GM18858 (cell line): ENCODE results near the gene MAN2A1.
"Not testable (repeated sequence)": the region's sequence is repeated elsewhere in the genome, so short reads cannot be mapped to it uniquely, and the experiment has no call there.

Experiments
- ATAC-seq: cut with Tn5 transposase; IDR thresholded peaks from one replicate; pipeline ENCODE4 v1.9.1; 2021; ENCODE audit not compliant: unreplicated experiment

The MAN2A1 gene

DNA sequence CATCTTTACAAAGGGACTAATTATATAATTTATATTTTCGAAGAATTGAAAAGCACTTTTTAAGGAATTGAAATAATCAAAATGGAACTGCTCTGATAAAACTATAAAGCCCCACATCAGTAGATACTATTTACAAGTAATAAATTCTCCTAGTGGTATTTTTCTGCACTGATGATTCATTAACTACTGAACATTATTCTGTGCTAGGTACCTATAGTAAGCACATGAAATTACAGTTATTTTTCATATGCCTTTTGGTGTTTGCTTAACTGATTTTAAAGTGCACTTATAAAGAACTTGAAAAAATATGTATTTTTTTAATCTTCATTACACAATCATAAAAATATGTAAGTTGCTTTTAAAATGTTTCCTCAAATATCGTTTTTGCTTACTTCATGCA lies 123.0 kb downstream of the MAN2A1 start:
- ATAC-seq, result no peak

DNA sequence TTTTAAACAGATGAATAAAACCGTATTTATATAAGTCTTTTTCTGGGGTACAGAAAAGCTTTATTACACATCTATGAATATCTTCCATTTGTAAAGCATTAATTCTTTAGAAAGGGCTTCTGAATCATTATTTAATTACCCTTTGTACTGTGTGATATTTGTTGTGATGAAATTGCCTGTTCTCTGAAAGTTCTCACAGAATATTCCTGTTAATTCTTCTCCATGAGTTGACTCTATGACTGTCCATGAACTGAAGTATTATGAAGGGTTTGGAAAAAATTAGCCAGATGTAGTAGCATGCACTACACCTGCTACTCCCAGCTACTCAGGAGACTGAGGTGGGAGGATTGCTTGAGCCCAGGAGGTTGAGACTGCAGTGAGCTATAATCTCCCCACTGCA lies 127.0 kb downstream of the MAN2A1 start:
- ATAC-seq, result no peak

DNA sequence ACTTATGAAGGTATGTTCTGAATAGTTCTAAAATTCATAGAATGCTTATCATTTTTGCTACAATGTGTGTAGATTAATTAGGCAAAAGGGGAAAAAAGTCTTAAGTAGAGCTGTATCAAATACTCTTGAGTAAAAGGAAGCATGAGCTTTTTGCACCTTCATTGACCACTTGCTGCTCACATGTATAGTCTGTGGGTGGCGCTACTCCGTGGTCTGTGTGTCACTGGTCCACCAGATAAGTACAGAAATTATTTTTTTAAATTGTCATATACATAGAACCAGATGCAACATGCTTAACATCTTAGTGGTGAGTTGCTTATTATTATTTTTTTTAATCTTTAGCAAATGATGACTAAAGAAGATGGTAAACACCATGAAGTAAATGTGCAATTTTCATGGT lies 130.2 kb downstream of the MAN2A1 start:
- ATAC-seq, result no peak

DNA sequence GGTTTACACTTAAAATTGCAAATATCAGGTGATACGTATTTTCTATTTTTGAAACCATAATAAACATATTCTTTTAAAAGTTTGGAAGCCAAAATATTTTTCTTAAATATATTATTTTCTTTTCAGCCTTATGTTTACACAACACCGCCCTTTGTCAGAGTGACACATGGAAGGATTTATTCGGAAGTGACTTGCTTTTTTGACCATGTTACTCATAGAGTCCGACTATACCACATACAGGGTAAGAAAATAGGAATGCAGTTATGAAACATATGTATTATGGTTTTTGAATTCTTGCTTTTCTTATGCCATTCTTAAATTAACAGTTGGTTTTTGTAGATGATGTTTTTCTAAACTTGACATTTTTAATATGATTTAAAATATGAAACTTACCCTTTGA lies 133.9 kb downstream of the MAN2A1 start:
- no peak for ATAC-seq

DNA sequence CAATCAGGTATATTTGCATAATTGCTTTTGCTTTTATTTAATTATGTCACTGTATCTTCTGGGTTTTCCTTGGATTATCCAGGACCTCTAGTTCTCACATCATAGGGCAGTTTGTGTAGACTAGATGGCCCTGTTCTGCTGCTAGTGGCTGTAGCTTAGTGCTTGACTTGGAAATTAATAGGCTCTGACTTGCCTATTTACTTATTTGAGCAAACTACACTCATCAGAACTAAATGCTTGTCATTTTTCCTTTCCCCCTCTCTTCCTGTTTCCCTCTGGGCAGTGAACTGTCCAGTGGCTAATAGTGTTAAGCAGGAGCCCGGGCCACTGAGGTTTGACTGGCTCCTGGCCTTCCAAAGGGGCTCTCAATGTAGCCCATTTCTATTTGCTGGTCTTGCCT lies 135.7 kb downstream of the MAN2A1 start:
- ATAC-seq, result no peak

DNA sequence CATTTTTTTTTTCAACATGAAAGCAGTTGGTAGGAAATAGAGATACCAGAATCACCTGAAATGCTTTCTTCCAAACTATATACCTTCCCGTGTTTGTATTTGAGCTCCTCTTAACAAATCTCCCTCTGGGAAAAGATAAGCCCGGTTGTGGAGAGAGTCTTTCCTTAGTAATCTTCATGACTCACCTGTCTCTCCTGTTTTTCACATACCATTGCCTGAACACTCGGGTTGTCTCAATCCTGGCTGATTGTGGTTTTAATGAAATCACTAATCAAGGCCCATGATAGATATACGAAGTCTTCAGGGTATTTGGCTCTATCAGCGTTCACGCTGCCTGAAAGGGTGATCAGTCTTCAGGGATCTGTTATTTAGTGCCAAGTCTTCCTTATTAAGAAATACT lies 136.7 kb downstream of the MAN2A1 start:
- no peak for ATAC-seq

DNA sequence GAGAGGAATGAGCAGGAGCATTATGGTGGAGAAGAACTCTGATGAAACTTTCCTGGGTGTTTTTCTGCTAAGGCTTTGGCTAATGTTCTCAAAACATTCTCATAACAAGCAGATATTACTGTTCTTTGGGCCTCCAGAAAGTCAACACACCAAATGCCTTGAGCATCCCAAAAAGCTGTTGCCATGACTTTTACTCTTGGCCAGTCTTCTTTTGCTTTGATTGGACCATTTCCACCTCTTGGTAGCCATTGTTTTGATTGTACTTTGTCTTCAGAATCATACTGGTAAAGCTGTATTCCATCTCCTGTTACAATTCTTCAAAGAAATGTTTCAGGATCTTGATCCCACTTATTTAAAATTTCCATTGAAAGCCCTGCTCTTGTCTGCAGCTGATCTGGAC lies 139.6 kb downstream of the MAN2A1 start:
- ATAC-seq, result no peak

DNA sequence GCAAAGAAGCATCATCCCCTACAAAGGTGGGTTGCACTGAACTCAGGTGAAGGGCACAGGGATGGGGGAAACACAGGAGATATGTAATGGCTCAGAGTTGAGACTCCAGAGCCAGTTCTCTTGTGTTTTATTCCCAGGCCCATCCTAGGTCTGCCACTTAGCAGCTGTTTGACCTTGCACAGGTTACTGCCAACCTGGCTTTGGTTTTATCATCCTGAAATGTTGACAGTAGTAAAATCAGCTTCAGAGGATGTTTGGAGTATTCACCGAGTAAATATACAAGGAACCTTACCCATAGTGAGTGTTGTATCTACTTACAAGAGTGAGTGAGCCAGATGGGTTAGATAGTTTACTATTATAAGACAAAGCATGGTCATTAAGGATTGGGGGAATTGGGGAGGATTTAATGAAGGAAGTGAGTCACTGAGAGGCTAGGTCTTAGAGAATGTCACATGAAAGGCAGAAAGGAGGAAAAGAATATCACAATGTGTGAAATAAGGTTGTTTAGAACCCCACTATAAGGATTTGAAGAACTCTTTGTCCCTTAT lies 141.3 kb downstream of the MAN2A1 start:
- no peak for ATAC-seq

DNA sequence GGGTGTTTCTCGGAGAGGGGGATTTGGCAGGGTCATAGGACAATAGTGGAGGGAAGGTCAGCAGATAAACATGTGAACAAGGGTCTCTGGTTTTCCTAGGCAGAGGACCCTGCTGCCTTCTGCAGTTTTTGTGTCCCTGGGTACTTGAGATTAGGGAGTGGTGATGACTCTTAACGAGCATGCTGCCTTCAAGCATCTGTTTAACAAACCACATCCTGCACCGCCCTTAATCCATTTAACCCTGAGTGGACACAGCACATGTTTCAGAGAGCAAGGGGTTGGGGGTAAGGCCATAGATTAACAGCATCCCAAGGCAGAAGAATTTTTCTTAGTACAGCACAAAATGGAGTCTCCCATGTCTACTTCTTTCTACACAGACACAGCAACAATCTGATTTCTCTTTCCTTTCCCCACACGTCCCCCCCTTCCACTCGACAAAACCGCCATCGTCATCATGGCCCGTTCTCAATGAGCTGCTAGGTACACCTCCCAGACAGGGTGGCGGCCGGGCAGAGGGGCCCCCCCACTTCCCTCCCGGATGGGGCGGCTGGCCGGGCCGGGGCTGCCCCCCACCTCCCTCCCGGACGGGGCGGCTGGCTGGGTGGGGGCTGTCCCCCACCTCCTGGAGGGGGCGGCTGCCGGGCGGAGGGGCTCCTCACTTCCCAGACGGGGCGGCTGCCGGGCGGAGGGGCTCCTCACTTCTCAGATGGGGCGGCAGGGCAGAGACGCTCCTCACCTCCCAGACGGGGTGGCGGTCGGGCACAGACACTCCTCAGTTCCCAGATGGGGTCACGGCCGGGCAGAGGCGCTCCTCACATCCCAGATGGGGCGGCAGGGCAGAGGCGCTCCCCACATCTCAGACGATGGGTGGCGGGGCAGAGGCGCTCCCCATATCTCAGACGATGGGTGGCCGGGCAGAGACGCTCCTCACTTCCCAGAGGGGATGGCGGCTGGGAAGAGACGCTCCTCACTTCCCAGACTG lies 142.8 kb downstream of the MAN2A1 start:
- ATAC-seq, result not testable (repeated sequence)

DNA sequence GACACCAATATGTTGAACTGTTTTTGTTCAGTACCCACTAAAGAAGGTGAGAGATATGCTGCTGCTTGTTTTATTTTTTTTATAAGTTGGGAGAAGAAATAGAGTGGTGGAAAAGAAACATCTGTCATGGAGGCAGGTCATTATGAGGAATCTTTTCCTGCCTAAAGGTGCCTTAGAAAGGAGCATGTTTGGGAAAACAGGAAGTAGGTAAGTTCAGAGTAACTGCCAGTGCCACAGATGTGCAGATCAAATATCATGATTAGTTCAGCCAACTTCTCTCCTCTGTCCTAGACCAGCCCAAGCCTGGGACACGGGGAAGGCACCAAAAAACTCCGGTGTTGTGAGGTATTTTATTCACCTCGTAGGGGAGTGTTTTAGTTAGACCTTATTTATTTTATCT lies 144.2 kb downstream of the MAN2A1 start:
- no peak for ATAC-seq

DNA sequence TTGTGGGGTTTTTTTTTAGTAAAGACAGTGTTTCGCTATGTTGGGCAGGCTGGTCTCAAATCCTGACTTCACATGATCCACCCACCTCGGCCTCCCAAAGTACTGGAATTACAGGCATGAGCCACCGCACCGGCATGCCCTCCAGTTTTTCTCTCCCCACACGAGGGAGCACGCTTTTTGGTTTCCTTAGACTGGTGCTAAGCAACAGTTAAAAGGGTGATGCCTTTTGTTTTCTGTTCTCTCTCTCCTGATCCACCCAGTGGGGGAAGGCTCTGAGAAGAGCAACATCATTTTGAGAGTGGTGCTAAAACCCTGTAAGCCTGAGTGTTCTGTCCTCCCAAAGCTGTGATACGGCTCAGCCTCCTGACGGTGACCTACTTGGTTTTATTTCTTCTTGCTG lies 146.6 kb downstream of the MAN2A1 start:
- no peak for ATAC-seq

DNA sequence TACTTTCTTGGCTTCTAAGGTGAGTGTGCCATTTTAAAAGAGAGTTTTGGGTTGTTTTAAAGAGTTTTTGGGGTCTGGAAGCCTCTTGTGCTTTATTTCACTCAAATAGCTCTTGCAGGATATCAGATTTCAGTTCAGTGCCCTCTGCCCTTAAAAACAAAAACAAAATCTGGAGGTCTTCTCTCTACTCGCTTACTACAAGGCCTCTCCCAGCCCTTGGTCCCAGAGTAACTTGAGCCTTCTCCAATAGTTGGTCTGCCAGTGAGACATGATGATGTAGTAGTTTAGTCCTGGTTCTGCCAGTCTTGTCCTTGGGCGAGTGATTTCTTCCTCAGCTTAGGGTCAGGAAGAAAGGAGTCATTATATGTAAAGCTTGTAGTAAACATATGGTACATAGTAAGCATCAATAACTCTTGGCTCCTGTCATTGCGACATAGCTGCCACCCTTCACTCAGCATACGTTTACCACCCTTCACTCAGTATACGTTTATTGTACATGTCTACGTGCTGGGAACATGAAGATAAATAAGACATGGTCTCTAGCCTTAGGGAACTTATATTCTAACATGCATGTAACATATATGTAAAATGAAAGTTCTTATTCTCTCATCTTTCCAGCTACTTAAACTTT lies 147.6 kb downstream of the MAN2A1 start:
- ATAC-seq, result no peak

DNA sequence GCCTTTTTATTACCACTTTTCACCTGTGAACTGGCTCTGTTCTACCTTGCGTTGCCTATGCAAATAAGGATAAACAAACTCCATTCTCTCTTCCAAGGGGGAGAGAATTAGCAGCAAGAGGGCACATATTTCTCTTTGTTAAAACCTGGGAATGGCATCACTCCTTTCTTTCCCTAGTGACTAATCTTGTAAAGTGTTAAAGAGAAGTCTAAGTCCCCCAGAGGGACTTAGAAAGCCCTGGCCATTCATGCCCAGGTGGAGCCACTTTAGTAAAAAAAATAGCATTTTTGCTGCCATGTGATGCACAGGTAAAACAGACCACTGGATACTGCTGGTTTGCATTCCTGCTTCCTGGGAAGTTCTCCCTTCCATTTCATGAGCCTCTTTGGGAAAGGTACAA lies 148.4 kb downstream of the MAN2A1 start:
- no peak for ATAC-seq

DNA sequence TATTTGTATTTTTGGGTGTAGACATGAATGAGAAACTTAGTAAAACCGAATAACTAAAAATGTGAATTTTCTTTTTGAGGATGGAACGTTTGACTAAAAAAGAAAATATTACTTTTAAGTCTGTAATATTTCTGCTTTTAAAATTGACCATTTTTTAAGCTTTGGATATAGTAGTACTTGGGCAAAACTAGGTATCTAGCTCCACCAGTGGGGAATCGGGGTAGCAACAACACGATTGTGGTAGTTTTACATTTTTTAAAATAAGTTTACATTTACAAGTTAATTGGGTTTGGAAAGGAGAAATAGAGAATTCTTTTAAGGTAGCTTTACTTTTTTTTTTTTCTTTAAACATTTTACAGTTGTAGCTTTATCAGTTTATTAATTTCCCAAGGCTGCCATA lies 154.4 kb downstream of the MAN2A1 start:
- ATAC-seq, result no peak

DNA sequence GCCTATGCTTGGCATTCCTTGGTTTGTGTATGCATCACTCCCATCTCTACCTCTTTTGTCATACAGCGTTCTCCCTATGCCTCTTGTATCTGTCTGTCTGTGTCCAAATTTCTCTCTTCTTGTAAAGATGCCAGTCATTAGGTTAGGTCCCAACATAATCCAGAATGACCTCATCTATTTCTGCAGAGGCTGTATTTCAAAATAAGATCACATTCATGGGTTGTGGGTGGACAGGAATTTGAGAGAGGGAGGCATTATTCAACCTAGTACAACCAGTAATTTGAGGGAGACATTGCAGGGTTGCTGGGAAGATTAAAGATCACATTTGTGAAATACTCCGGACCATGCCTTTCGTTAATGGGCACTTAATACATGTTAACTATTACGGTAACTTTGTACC lies 155.0 kb downstream of the MAN2A1 start:
- ATAC-seq, result no peak

DNA sequence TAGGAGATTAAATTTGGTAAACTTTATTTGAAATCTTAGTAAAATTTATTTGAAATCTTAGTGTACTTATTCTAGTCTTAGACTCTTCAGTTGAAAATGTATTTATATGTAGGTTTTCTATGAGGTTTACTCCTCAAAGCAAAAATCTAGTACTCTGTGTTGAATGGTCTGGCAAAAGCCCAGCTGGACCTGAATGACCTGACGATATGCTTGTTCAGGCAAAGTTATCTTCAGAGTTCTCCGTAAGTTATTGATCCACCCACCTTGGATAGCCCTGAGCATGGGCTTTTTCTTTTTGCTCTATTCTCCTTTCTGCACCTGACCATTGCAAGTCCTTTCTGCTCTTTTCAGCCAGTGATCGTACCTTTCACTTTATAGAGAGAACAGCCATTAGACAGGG lies 158.4 kb downstream of the MAN2A1 start:
- no peak for ATAC-seq

DNA sequence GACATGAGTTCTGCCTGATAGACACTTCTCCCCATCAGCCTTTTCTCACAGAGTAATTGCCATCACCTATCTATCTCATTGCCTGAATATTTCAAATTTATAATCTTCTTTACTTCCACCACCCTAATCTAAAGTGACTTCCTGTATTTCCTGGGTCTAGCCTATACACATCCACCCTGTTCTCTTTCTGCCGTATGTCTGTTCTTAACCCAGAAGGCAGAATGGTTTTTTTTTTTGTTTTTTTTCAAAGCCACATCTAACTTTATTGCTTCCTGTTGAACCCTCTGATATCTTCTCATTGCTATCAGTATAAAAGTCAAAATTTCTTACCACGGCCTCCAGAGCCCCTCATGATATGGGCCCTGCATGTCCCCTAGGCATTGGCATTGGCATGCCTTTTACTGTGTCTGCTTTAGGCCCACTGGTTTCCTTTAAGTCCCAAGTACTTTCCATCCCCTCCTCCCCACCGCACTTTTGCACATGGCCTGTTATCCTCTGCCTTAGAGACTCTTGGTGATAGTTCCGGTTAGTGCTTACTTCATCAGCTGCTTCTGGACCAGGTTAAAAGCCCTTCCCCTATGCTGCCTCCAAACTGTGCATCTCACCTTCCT lies 159.9 kb downstream of the MAN2A1 start:
- no peak for ATAC-seq

DNA sequence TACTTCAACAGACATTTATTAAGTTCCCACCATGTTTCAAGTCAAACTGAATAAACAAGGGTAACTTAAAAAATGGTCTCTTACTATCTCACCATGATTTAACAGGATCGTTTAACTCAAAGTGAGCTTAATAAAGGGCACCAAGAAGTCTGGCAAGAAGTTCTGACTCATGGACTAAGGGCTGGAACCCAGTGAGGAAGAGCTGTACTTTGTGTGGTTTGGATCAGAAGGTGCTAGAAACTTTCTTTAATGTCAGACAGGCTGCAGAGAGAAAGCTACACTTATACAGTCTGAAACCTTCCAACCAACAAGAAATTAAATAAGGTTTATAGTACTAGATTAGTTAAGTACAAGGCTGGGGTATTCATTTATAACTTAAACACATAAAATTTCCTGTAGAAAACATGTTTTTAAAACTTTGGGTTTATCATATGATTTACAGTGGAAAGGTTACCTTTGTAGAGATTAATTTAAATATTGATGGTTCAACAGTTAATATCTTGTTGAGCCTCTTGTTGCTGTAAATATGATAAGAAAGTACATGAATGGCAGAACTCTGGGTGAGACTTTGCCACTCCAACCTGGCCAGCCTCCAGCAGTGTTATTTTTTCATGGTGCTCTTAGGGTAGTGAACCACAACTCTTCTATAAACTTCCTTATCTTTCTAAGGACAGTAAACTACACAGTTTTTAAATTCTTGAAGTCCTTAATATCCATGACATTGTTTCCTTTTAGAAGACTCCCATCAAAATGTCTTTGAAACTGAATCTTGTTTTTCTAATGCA lies 162.8 kb downstream of the MAN2A1 start:
- ATAC-seq, result no peak

DNA sequence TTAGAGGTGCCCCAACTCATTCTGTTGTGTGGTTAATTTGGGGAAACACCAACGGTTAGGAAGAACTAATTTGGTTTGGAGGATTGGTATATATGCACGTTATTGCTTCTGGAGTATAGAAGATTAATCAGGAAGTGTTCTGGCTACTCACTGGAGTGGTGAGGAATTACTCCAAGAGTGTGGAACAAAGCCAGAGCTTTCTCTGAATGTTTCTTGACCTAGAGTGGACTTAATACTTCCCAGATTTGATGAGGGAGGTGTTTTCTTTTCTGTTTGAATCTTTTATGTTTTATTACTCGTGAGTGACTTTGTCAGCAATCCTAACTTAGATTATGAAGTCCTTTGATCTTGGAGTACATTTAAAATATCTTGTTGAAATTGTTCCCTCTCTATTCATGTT lies 163.7 kb downstream of the MAN2A1 start:
- ATAC-seq, result no peak

DNA sequence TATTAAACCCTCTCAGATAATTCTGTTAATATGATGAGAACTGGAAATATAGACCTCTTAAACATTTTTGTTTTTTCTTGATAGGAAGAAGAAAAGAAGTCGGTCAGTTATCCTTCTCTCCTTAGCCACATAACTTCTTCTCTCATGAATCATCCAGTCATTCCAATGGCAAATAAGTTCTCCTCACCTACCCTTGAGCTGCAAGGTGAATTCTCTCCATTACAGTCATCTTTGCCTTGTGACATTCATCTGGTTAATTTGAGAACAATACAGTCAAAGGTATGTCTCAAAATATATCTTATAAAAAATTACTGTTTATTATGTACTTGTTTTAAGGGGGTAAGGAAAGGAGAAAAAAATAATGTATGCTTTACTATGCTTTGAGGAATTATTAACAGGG lies 165.3 kb downstream of the MAN2A1 start:
- no peak for ATAC-seq
